ENCODE results near the gene PTPN4.

GRCh38 chr2:119921825-119922224 lies 162.1 kb downstream of the PTPN4 start:
- TF ChIP-seq, protein P1, sequence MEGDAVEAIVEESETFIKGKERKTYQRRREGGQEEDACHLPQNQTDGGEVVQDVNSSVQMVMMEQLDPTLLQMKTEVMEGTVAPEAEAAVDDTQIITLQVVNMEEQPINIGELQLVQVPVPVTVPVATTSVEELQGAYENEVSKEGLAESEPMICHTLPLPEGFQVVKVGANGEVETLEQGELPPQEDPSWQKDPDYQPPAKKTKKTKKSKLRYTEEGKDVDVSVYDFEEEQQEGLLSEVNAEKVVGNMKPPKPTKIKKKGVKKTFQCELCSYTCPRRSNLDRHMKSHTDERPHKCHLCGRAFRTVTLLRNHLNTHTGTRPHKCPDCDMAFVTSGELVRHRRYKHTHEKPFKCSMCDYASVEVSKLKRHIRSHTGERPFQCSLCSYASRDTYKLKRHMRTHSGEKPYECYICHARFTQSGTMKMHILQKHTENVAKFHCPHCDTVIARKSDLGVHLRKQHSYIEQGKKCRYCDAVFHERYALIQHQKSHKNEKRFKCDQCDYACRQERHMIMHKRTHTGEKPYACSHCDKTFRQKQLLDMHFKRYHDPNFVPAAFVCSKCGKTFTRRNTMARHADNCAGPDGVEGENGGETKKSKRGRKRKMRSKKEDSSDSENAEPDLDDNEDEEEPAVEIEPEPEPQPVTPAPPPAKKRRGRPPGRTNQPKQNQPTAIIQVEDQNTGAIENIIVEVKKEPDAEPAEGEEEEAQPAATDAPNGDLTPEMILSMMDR (conservative IDR thresholded peaks at IDR 0.05 in 1 of 2, IDR thresholded peaks at IDR 0.05 in 1 of 2; ENCODE audit: low read depth in 1 of 2, low read length in 2 of 2) = no peak
- TF ChIP-seq EZH2 (IDR thresholded peaks at IDR 0.05; ENCODE audit: low read length, missing control alignments) = no peak
